Thymus (tissue), 11 donors: Measurements from ENCODE around the gene NKAPL. TPM values are rescaled to one million over a fixed set of nuclear protein-coding genes. Genes with fewer than 3 reads are reported as not detected.
"Not testable (repeated sequence)": the region's sequence is repeated elsewhere in the genome, so short reads cannot be mapped to it uniquely, and the experiment has no call there.

Experiments used
- DNase-seq, 9 donors: peaks; one replicate each; pipeline ENCODE4 v3.0.0-alpha.2; 2013; ENCODE audit warnings: low spot score in 9 of 9, low read depth in 6 of 9, missing footprints in 1 of 9
- H3K27ac ChIP-seq, 2 donors: one replicate each; pipeline ENCODE4 v1.5.1; 2013; ENCODE audit warnings: control low read depth in 1 of 2, low read depth in 1 of 2, low read length in 1 of 2, mild to moderate bottlenecking in 1 of 2, moderate library complexity in 1 of 2
- H3K27me3 ChIP-seq, 2 donors: one replicate each; pipeline ENCODE4 v1.5.1; 2013; ENCODE audit warnings: low read length in 1 of 2; ENCODE audit not compliant: control insufficient read depth in 2 of 2, insufficient read depth in 1 of 2
- H3K36me3 ChIP-seq, 2 donors: one replicate each; pipeline ENCODE4 v1.5.1; 2013; ENCODE audit warnings: low read length in 1 of 2, mild to moderate bottlenecking in 1 of 2, moderate library complexity in 1 of 2; ENCODE audit not compliant: control insufficient read depth in 2 of 2, insufficient read depth in 2 of 2
- H3K4me1 ChIP-seq, 2 donors: one replicate each; pipeline ENCODE4 v1.5.1; 2013; ENCODE audit warnings: low read length in 2 of 2; ENCODE audit not compliant: control insufficient read depth in 2 of 2, insufficient read depth in 2 of 2
- H3K4me3 ChIP-seq, 2 donors: one replicate each; pipeline ENCODE4 v1.5.1; 2013; ENCODE audit warnings: low read length in 2 of 2, control low read depth in 1 of 2, mild to moderate bottlenecking in 1 of 2
- H3K9me3 ChIP-seq, 2 donors: one replicate each; pipeline ENCODE4 v1.5.1; 2013; ENCODE audit warnings: low read length in 1 of 2, mild to moderate bottlenecking in 1 of 2; ENCODE audit not compliant: control insufficient read depth in 2 of 2, insufficient read depth in 1 of 2
- WGBS: extraction: QIAGEN DNeasy Blood & Tissue Kit; methylation state at CpG from one replicate; pipeline ENCODE4 v1.1.7; 2013; 5-methylcytosine and 5-hydroxymethylcytosine counted together
- polyA plus RNA-seq: library from polyadenylated mRNA; stranded (reverse); fragments of 200-250 nt; gene quantifications from one replicate; pipeline ENCODE4 v1.2.3, GENCODE V29; 2013
- total RNA-seq: library from RNA; stranded (reverse); fragments of 120-200 nt; gene quantifications from one replicate; pipeline ENCODE4 v1.2.4, GENCODE V29; 2013
- donor health status: healthy.

Gene NKAPL
- total and polyA plus RNA-seq, 2 donors: 0.52 to 1.5 TPM

- peaks cover 8 to 15% of the 10 kb centered on the region in 2 donors for H3K36me3 ChIP-seq
- H3K27ac ChIP-seq: no peak overlapping the region
- peaks cover 5 to 6% of the 10 kb centered on the region in 2 donors for H3K4me1 ChIP-seq
- peaks cover 0 to 4% of the 10 kb centered on the region in 2 donors for H3K27me3 ChIP-seq
- 52% methylated on average over 3 of the region's 3 CpGs for WGBS
- no peak for DNase-seq
- H3K4me3 ChIP-seq: peak overlapping the region; percentile 61 to 85
- peaks cover 0 to 2% of the 10 kb centered on the region in 2 donors for H3K9me3 ChIP-seq
These were observed 21.6 kb downstream of the NKAPL start for GRCh38 chr6:28280595-28281287.

- peaks cover 0 to 4% of the 10 kb centered on the region in 2 donors for H3K27me3 ChIP-seq
- H3K4me3 ChIP-seq: peak within 1 kb of the TSS; percentile 61 to 85
- peak in 8 of 9 donors; percentile 13 to 77 (median 48) for DNase-seq
- H3K36me3 ChIP-seq: peaks cover 5 to 7% of the 10 kb centered on the region in 2 donors
- H3K9me3 ChIP-seq: peaks cover 0 to 2% of the 10 kb centered on the region in 2 donors
- H3K4me1 ChIP-seq: peaks cover 5 to 6% of the 10 kb centered on the region in 2 donors
- no peak within 1 kb of the TSS for H3K27ac ChIP-seq
- WGBS: under 1% methylated on average over 50 of the region's 50 CpGs
These were observed 22.4 kb downstream of the NKAPL start, which contains the start of gene PGBD1 for GRCh38 chr6:28281288-28282064. PGBD1 (plus strand) TSS chr6:28281572; CDS start chr6:28283814, 2,242 bp downstream.

- no peak overlapping the region for H3K4me3 ChIP-seq
- peaks cover 4 to 6% of the 10 kb centered on the region in 2 donors for H3K36me3 ChIP-seq
- DNase-seq: no peak
- H3K27me3 ChIP-seq: peaks cover 0 to 4% of the 10 kb centered on the region in 2 donors
- H3K9me3 ChIP-seq: peaks cover 0 to 2% of the 10 kb centered on the region in 2 donors
- H3K27ac ChIP-seq: no peak overlapping the region
- H3K4me1 ChIP-seq: peaks cover 5 to 6% of the 10 kb centered on the region in 2 donors
- over 99% methylated on average over 2 of the region's 2 CpGs for WGBS
These were observed 23.8 kb downstream of the NKAPL start for GRCh38 chr6:28282926-28283325.

GRCh38 chr6:28291573-28291972 is 32.5 kb downstream of the NKAPL start:
- Histone ChIP-seq H3K4me1 (no peaks in the 10 kb centered on the region), H3K27me3 (no peaks in the 10 kb centered on the region), H3K4me3 (no peak overlapping the region), H3K27ac (no peak overlapping the region), H3K9me3 (no peaks in the 10 kb centered on the region), H3K36me3 (peaks cover 7 to 10% of the 10 kb centered on the region in 2 donors)
- no peak for DNase-seq

GRCh38 chr6:28295326-28295725 is 36.2 kb downstream of the NKAPL start:
- H3K36me3 ChIP-seq: peaks cover 0 to 2% of the 10 kb centered on the region in 2 donors

GRCh38 chr6:28296520-28297060 is 37.5 kb downstream of the NKAPL start:
- Histone ChIP-seq H3K27ac (no peak overlapping the region), H3K36me3 (peaks cover 0 to 2% of the 10 kb centered on the region in 2 donors), H3K9me3 (no peaks in the 10 kb centered on the region), H3K27me3 (no peaks in the 10 kb centered on the region), H3K4me1 (no peaks in the 10 kb centered on the region), H3K4me3 (no peak overlapping the region)
- DNase-seq: no peak
- WGBS: 97% methylated on average over 7 of the region's 7 CpGs

More at GRCh38 chr6:28295326-28295725, 36.2 kb downstream of the NKAPL start:
- Histone ChIP-seq H3K4me1 (no peaks in the 10 kb centered on the region), H3K4me3 (no peak overlapping the region), H3K27me3 (no peaks in the 10 kb centered on the region), H3K9me3 (no peaks in the 10 kb centered on the region), H3K27ac (no peak overlapping the region)
- WGBS: 97% methylated on average over 5 of the region's 5 CpGs
- no peak for DNase-seq

- no peaks in the 10 kb centered on the region for H3K27me3 ChIP-seq
- WGBS: 90% methylated on average over 3 of the region's 3 CpGs
- H3K4me1 ChIP-seq: no peaks in the 10 kb centered on the region
- H3K9me3 ChIP-seq: no peaks in the 10 kb centered on the region
- H3K27ac ChIP-seq: no peak overlapping the region
- no peaks in the 10 kb centered on the region for H3K36me3 ChIP-seq
- H3K4me3 ChIP-seq: no peak overlapping the region
- no peak for DNase-seq
These were observed 44.5 kb downstream of the NKAPL start for GRCh38 chr6:28303570-28303969.

- not testable (repeated sequence) for H3K4me3 ChIP-seq, H3K36me3 ChIP-seq, H3K27ac ChIP-seq, H3K27me3 ChIP-seq, H3K4me1 ChIP-seq, DNase-seq, H3K9me3 ChIP-seq
These were observed 47.3 kb downstream of the NKAPL start for GRCh38 chr6:28306363-28306762.
